ENCODE measurements around the gene GNB1L.

- TF ChIP-seq CTCF (IDR thresholded peaks at IDR 0.05) (no peak), POLR2A (IDR thresholded peaks at IDR 0.05) (no peak)
Measured at GRCh38 chr22:19884161-19884953, 29.7 kb upstream of the GNB1L start.
